Regular cardiac myocyte (primary cell): ENCODE data around the gene ZNF528. TPM values are rescaled to one million over a fixed set of nuclear protein-coding genes. Genes with fewer than 3 reads are reported as not detected.

ENCODE experiments used
- total RNA-seq: library from RNA; depleted of rRNA; stranded (reverse); fragments of >200 nt; gene quantifications from 2 replicates; pipeline ENCODE4 v1.2.3, GENCODE V29; 2014

The ZNF528 gene
- 17.1 and 26.5 TPM in 2 replicates for total RNA-seq

GRCh38 chr19:52397310-52398080 lies at the start of gene ZNF528:
Gene ZNF528 (plus strand): TSS chr19:52397849. CDS start chr19:52402014, 4,165 bp downstream.

GRCh38 chr19:52369559-52370340 lies 27.9 kb upstream of the ZNF528 start, which contains the start of gene ZNF880:
Gene ZNF880 (plus strand): TSS chr19:52369923. CDS start chr19:52369966, 43 bp downstream.

DNA sequence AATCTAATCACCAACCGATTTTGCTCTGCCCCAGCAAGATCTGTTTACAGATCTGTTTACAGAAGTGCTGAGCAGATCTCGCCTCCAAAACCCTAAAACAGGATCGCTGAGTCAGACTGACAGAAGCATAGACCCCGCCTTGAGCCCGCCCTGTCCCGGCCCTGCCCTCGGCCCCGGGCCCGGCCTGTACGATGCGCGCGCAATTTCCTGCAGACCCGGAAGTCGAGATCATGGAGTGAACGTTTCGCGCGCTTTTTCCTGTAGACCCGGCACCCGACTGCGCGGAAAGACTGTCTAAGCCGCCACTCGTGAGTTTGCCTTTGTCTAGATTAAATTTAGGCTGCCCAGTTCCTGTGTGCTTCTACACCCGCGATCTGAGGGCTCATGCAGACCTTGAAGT lies 31.3 kb downstream of the ZNF528 start, which contains the start of gene ZNF534:
TSS of gene ZNF534 (plus strand) at position 212 of the 400 bp plus-strand sequence. CDS start 2,327 bp downstream, outside the sequence.

GRCh38 chr19:52453324-52454094 lies 55.9 kb downstream of the ZNF528 start, which contains the start of gene ZNF578:
Gene ZNF578 (plus strand): TSS chr19:52453553. CDS start chr19:52501846, 48,293 bp downstream.

Other genes starting within 250 kb of the ZNF528 start
- gene ZNF836, start 226.2 kb upstream of the ZNF528 start, total RNA-seq: 3.1 and 7.6 TPM in 2 replicates
- 146 and 178 TPM in 2 replicates for gene PPP2R1A, start 207.8 kb upstream of the ZNF528 start, total RNA-seq
- gene ZNF766, start 128.3 kb upstream of the ZNF528 start, total RNA-seq: 9.6 and 14.7 TPM in 2 replicates
- gene ZNF480, start 100.7 kb upstream of the ZNF528 start, total RNA-seq: 4.2 and 5.0 TPM in 2 replicates
- 2.5 and 4.8 TPM in 2 replicates for gene ZNF610, start 61.6 kb upstream of the ZNF528 start, total RNA-seq
- gene ZNF880, start 27.9 kb upstream of the ZNF528 start, total RNA-seq: 28.8 and 31.0 TPM in 2 replicates
- gene ZNF534, start 31.3 kb downstream of the ZNF528 start, total RNA-seq: under 0.01 TPM in 1 of 2 replicates, not detected in the other
- 3.5 and 6.2 TPM in 2 replicates for gene ZNF578, start 55.7 kb downstream of the ZNF528 start, total RNA-seq
- 18.6 and 20.9 TPM in 2 replicates for gene ZNF808, start 129.8 kb downstream of the ZNF528 start, total RNA-seq
- gene ZNF701, start 172.4 kb downstream of the ZNF528 start, total RNA-seq: 12.8 and 13.5 TPM in 2 replicates
- gene ZNF83, start 240.5 kb downstream of the ZNF528 start, total RNA-seq: 43.7 and 54.4 TPM in 2 replicates